Islet precursor cell (in vitro differentiated cells): ENCODE measurements around the gene TMED8.
"Not testable (repeated sequence)": the region's sequence is repeated elsewhere in the genome, so short reads cannot be mapped to it uniquely, and the experiment has no call there.

ENCODE experiments used
- DNase-seq: peaks from one replicate; pipeline ENCODE4 v3.0.0-alpha.2; 2018

The TMED8 gene

DNA sequence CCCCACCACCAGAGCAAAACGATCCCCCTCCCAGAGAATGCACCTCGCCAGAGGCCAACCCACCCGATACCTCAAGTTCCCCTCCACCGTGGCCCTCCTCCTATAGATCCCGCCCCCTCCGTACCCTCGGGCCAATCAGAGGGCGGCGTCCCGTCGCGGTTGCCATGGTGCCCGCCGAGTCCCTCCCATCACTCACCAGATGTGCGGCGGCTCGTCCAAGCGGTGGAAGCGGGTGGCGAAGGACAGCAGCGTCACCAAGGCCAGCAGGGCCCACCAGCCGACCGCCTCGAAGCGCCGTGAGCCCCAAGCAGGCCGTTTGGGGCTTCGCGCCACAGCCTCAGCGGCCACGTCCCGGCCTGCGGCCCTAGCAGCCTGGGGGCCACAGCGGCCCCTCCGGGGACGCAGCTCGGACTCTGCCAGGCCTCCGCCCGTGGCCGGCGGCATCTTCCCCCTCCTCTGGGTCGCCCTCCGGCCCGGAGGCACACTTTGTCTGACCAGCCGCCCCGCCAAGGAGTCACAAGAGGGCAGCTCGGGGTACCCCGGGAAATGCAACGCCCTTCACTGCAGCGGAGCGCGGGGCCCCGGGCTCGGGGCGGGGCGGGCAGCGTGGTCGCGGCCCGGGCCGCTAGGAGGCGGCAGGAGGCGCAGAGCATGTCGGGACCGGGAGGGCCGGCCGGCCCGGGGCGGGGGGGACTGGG, 56.5 kb downstream of the TMED8 start, which contains the start of gene POMT2:
TSS of gene POMT2 (minus strand) at position 646 of the 698 bp plus-strand sequence. CDS start at position 444, 202 bp downstream.
- DNase-seq: peak; percentile 99

DNA sequence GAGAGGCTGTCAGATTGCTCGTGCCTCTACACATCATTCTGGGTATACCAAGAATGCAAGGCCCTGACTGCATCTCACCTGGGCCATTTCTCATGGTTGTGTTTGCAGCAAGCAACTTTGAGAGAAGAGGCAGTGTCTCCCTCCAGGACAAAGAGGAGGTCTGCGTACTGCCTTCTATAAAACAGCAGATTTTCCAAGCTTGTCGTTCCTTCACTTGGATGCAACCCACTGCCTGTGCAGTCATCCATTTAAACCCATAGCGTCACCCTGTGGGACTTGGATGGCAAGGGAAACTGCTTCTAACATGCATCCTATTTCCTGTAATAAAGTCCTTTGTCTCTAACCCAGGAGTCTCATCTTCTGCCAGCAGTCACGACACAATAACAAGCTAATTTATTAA, 57.5 kb downstream of the TMED8 start:
- no peak for DNase-seq

DNA sequence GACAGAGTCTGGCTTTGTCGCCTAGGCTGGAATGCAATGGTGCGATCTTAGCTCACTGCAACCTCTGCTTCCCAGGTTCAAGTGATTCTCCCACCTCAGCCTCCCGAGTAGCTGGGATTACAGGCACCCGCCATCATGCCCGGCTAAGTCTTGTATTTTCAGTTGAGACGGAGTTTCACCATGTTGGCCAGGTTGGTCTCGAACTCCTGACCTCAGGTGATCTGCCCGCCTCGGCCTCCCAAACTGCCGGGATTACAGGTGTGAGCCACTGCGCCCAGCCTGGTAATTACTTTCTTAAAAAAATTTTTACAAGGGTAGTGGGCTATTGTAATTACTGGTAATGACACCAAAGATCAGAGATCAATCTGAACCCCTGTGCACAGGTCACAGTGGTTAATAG, 58.1 kb downstream of the TMED8 start:
- not testable (repeated sequence) for DNase-seq

DNA sequence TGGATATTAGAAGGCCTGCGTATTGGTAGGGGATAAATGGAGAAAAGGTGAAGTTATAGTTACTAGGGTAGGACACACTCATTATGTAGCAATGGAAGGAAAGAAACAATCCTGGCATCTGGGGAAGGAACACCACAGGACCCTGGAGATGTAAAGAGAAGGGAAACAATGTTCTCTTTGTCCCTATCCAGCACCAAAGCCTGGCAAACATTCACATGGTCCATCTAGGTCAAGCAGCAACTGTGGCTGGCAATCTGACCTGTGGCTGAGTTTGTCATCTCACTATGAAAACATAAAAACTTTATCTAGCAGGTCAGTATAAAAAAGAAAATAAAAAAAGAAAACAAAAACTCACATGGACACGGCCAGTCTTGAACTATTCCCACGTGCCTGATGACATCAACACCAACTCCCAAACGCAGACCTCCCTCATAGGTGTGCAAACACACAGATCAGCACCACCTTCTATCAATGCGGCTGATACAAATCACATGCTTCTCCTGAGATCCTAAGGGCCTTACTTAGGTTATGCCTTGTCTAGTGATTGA, 58.8 kb downstream of the TMED8 start:
- no peak for DNase-seq

DNA sequence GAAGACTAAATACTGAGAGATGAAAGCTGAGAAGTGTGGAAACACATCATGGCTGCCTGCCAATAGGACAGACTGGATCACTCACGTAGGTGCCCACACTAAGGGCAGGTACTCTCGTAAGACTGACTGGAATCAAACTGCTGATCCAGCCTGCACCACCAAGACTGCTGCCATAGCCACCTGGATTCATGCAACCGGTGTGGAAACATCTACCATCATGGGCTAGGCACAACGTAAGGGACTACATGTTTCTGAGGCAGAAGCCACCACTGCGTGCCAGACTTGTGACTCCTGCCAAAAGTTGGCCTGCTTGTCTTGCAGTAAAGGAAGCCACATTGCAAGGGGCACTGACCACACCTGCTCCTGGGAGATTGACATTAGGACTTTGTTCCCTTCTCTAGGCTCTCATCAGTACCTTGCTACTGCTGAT, 60.0 kb downstream of the TMED8 start:
- no peak for DNase-seq

DNA sequence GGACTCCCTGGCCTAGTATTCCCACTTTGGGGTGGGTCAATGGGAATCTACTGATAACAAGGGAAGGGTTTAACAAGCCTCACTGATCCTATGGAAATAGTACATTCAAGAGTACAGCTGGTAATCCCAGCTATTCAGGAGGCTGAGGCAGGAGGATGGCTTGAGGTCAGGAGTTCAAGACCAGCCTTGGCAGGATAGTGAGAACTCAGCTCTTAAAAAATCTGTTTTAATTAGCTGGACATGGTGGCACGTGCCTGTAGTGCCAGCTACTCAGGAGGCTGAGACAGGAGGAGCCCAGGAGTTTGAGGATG, 60.7 kb downstream of the TMED8 start:
- no peak for DNase-seq

DNA sequence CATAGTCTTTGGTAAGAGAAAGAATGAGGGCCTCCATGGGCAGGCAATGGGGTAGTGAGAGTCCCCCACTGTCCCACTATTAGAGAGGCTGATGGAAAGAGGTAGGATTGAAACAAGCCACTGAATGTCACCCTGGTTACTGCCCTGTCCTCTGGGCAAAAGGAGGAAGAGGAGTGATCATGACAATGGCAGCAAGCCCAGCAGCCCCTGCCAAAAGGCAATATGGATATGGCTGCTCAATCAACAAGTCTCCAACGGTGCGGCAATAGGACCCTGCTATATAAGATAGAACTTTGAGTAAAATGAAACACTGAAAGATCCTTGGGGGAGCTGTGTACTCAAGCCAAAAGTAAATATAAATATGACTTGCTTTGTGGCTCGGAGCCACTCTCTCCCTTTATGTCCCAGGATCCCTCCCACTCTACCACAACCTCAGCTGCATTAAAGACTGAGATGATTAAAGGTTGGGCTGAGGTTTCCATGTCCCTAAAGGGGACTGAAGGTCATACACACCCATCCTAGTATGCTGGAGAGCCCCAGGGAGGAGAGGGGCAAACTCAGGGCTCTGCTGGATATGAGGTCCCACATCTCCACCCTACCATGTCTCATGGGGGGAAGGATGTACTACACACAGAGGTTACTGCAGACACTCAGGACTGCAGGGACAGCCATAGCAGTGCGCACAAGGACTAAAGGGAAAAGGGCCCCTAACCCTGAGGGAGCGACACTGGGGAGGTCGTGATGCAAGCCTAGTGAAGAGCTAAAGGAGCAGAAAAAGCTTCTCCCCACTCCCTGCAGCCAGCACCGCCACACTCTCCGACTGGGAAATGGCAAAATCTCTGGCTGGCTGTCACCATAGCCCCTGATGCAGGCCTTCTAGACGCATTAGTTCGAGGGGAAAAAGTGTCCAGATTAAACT, 62.1 kb downstream of the TMED8 start:
- DNase-seq: no peak

DNA sequence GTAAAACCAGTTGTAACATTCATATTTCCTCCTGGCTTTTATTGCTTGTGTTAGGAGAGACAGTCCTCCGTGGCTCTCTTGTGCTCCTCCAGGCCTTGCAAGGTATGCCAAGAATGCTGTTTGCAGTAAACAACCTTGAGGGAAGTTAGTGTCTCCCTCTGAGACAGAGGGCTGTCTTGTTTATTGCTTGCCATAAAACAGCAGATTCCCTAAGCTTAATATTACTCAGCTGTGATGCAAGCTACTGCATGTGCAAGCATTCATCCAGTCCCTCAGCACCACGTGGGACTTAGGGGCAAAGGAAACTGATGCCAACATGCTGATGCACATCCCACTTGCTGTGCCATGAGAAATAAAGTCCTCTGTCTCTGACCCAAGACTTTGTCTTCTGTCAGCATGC, 62.9 kb downstream of the TMED8 start:
- DNase-seq: peak; percentile 92

DNA sequence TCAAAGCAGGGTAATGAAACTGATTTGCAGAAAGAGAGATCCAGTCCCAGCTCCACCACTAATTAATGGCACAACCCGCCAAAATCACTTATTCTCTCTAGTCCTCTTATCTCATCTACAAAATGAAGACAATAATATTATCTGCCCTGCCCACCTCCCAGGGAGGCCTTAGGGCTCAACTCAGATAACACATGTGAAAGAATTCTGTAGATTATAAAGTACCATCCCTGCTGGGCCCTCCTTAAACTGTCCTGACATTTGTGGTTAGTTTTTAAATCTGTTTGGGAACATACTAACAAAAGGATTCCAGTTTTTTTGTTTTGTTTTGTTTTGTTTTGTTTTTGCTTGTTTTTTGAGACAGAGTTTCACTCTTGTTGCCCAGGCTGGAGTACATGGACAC, 63.5 kb downstream of the TMED8 start:
- DNase-seq: no peak

DNA sequence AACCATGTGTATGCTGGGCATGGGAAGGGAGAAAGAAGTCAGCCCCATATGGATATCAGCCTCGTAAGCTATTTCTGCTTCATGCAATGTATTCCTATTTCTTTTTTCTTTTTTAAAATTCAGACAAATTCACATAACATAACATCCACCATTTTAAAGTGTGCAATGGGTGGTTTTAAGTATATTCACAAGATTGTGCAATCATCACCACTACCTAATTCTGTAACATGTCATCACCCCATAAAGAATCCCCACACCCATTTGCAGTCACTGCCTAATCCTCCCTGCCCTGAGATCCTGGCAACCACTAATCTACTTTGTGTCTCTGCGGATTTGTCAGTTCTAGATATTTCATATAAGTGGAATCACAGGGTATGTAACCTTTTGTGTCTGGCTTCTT, 65.7 kb downstream of the TMED8 start:
- DNase-seq: no peak

DNA sequence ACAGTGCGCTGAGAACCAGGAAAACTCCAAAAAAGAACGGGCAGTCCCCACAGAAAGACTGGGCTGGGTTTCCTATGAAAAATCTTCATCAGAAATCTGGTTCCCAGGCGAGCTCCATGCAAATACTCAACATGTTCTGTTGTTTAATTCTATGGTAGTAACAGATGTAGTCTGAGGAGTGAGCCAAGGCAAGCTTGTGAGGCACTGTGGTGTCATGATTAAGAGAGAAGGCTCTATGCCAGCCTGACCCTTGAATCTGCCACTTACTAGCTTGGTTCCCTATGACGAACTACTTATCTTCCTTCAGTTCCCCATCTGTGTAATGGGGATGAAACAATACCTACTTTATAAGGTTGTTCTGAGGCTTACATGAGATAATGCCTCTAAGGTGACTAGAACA, 66.9 kb downstream of the TMED8 start:
- no peak for DNase-seq

DNA sequence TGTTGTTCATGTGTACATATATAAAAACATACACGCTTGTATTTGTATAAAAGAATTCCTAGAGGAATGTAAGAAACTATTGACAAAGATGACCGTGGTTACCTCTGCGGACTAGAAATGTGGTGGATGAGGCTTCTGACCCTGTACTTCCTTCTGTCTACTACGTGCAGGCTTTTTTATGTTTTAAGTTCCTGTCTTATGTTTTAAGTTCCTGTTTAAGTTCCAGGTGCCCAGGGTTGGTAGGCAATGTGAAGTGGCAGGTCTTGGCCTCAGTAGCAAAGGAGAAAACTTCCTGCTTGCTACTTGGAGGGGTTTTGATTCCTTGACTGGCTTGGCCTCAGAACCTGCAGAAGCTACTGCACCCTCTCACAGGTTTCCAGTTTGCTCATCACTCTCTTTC, 67.8 kb downstream of the TMED8 start:
- no peak for DNase-seq

DNA sequence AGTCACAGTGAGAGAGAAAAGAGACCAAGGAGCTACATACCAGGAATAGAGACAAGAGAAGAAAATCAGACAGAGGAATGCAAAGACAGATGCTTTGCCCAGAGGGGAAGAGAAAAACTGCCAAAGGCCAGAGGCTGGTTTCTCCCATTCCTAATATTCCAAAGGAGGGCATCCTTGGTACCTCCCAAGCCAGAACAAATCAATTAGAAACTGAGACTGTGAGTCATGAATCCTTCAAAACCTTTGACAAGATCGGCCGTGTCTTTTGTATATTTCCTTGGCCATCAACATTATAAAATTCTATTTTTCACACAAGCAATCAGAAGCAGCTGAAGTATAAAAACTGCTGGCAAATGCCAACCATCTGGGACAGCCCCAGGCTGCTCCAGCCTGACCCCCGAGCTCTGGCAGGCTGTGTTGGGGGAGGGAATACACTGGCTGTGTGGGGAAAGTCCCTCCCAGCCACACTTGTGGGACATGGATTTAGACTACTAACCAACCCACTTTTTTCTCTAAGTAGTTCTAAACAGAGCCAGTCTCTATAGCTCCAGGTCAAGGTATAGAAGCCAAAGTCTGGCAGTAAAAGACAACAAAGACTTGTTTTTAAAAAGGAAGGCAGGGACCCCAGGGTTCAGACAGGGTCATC, 69.9 kb downstream of the TMED8 start:
- DNase-seq: peak; percentile 89

DNA sequence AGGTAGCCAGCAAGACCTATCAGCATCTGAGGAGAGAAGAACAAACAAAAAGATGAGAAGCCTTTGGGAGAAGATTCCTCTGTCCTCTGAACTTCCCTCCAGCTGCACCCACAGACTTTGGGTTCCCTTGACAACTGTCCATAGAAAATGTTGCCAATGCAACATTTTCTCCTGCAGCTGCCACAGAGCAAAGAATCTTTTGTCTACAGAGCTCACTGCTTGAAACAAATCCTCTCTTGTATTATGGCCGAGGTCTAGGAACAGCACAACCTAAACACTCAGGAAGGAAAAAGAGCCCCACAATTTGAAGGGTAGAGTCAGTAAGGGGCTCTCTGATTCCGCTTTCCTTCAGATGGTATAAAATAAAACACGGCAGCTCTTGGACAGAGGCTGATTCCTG, 70.5 kb downstream of the TMED8 start:
- DNase-seq: no peak

DNA sequence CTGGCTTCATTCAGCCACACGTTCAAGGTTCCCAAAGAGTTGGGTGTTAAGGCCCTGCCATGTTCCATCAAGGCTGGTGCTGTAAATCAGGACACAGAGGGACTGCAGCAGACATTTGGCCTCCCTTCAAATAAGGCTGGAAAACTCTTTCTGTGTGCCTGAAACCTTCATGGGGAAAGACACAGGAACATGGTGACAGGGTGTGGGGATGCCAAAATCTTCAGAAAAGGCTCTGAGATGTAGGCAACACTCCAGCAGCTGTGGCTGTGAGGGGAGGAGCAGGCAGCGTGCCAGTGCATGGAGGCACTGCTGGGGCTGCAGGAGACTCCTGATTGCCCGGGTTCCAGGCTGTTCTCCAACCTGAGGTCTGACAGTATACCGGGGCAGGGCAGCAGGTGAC, 71.2 kb downstream of the TMED8 start:
- peak; percentile 46 for DNase-seq

DNA sequence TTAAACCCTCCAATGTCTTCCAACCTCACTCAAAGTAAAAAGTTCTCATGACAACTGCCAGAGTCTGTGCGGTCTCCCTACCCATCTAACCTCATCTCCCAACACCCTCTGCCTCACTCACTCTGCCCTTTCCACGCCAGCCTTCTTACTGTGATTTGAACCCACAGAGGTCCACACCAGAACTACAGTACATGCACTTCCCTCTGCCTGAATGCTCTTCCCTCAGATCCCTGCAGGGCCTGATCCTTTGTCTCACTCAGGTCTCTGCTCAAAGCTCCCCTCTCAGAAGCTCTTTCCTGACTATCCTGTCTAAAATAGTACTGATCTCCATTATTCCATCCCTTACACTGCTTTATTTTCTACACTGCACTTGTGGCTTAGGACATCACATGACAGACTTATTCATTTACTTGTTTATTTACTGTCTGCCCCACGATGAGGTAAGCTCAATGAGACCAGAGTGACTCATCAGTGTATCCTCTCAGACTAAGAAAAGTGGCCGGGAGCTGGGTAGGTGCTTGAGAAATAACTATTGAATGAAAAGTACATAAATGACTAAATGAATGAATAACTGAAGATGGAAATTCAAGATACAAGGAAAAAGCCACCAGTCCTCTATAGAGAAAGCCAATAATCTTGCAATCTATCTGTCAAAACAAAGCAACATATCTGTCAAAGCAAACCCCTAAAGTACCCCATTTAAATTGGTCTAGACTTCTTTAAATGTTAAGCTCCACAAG, 73.3 kb downstream of the TMED8 start:
- DNase-seq: peak; percentile 83

DNA sequence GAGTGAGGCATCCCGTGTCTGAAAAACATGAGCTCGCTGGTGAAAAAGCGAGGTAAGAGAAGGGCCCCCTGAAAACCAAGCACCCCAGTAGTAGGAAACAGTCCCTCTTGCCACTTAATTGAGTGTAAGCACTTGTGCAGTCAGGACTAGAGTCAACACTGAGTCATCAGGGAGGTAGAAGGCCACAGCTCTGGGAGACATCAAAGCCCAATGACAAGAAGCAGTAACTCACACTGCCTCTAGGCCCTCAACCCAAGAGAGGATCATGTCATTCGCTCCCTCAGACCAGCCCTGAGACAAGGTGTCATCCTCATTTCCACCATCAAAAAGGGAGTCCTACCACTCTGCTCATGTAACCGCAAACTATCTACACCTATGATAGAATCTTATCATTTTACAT, 74.0 kb downstream of the TMED8 start:
- peak; percentile 94 for DNase-seq

DNA sequence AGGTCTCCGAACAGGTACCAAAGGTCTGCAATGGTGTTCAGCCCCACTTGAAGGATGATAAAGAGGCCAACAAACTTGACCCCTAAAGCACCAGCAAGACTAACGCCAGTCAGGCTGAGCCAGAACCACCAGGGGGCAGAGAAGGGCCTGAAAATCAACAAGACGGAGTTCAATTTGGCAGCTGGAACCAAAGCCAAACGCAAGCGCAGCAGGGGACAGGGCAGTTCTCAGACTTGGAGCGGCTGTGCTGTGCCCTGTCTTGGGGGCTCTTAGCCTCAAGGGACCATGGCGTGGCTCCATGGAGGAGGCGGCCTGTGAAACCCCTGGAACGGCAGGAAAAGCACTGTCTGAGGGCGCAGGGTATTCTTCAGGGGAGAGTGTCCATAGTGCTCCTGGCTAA, 75.8 kb downstream of the TMED8 start:
- peak; percentile 95 for DNase-seq

DNA sequence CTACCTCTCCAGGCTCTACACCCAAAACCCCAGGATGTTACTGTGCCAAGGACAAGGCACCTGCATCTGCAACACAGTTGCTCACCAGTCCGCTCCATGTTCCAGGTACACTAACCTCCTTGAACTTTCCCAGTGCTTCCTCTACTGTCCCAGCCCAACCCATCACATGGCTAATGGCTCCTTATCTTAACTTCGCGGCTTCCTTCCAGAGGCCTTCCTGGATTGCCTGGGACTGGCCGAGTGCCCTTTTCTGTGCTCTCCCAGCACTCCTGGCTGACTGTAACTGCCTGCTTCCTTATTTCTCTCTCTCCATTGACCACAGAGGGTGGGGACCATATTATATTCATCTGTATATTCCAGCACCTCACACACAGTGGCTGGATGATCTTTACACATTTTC, 77.1 kb downstream of the TMED8 start:
- no peak for DNase-seq

DNA sequence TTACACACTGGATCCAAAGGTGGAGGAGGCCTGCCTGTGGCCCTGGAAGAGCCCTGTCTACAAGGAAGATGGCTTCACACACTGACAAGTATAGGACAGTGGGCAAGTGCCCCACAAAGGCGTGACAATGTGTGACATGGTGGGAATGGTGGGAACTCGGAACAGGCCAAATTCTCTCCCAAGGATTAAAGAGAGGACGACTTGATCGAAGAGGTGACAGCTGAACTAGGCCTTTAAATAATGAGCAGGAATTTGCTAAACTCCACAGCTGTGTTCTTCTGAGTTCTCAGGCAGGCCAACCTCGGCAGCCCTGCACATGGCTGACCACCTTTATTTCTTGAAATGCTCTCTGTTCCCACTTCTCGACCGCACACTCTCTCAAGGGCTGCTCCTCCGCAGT, 80.0 kb downstream of the TMED8 start:
- DNase-seq: no peak

DNA sequence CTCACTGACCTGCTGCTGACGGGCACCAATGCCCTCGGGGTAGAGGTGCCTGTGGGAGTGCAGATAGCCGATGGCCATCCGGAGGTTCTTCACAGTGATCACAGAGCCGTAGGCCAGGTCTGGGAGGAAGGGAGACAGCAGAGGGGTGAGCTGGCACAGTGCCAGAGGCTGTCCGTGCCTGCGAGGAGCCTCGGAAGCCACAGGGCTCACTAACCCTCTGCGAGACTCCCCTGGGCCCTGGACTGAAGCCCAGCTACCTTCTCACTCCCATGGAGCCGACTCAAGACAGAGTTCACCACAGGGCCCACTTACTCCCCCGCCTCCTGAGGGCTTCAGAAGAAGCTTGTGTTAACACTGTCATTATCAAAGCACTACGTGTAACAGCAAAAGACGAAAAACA, 80.7 kb downstream of the TMED8 start:
- DNase-seq: no peak

DNA sequence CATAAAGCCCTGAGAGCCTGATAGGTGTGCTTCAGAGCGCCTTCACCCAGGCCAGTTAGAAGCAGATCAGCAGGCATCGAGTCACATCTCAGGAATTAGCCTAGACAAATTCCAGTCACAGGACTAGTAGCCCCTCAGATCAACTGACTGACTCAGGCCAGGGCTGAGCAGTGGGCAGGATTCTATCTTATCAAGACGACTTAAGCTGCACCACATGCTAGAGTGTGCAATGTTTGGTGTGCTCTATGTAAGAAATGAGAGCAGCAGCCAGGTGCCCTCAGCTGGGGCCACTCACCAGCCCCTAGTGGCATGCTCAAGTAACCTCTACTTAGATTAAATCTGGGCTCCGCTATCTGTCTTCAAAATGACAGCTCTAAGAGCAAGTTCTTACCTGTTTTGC, 86.2 kb downstream of the TMED8 start:
- peak; percentile 92 for DNase-seq

DNA sequence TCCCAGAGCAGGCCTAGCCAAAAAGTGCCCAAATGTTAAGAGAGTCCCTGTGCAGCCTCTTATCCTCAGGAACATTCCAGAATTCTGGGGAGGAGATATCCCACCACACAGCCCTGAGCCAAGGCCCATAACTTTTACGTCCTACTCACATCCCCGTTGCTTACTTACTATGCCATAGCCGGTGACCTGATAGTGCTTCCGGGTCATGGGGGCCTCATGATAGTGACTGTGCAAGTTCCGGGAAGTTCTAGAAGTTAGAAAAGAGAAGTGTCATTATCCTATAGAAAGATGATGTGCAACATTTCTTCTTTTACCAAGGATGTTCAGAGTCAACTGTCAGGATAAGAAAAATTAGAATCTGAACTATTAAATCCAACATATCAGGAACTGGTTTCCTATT, 90.3 kb downstream of the TMED8 start:
- no peak for DNase-seq
